RWPE2 (cell line): ENCODE data around the gene DPAGT1.

Source experiments
- ATAC-seq: fragments of 200-7000 bp; cut with Tn5 transposase; 3 replicates; pipeline ENCODE4 v1.9.1; 2021; ENCODE audit warnings: low read depth
- DNase-seq: peaks from one replicate; pipeline ENCODE4 v3.0.0-alpha.2; 2020; ENCODE audit warnings: low spot score
- H3K27ac ChIP-seq: fragments of 450-650 bp; 2 replicates; pipeline ENCODE4 v1.5.1; 2017; ENCODE audit warnings: mild to moderate bottlenecking; ENCODE audit not compliant: poor library complexity, severe bottlenecking
- H3K27me3 ChIP-seq: fragments of 250-450 bp; sonication (Bioruptor Pico); 2 replicates; pipeline ENCODE4 v1.5.1; 2021; ENCODE audit warnings: mild to moderate bottlenecking, moderate library complexity; ENCODE audit not compliant: insufficient read depth, poor library complexity, severe bottlenecking
- H3K36me3 ChIP-seq: fragments of 250-450 bp; sonication (Bioruptor Pico); 2 replicates; pipeline ENCODE4 v1.5.1; 2020; ENCODE audit warnings: low read depth, mild to moderate bottlenecking, moderate library complexity
- H3K4me1 ChIP-seq: fragments of 250-450 bp; sonication (Bioruptor Pico); 2 replicates; pipeline ENCODE4 v1.5.1; 2021; ENCODE audit warnings: mild to moderate bottlenecking, moderate library complexity; ENCODE audit not compliant: insufficient read depth, poor library complexity, severe bottlenecking
- H3K4me3 ChIP-seq: fragments of 250-450 bp; sonication (Bioruptor Pico); 2 replicates; pipeline ENCODE4 v1.5.1; 2021; ENCODE audit warnings: mild to moderate bottlenecking, moderate library complexity; ENCODE audit not compliant: severe bottlenecking
- H3K9me3 ChIP-seq: fragments of 250-450 bp; sonication (Bioruptor Pico); 2 replicates; pipeline ENCODE4 v1.5.1; 2021; ENCODE audit warnings: mild to moderate bottlenecking, moderate library complexity; ENCODE audit not compliant: severe bottlenecking
- CTCF ChIP-seq: fragments of 450-650 bp; IDR thresholded peaks from one replicate; pipeline ENCODE4 v1.5.1; 2017; ENCODE audit warnings: mild to moderate bottlenecking, moderate library complexity; ENCODE audit not compliant: poor library complexity, severe bottlenecking

DPAGT1 gene

GRCh38 chr11:119094816-119095065, 6.9 kb downstream of the DPAGT1 start:
- H3K27ac ChIP-seq = peak overlapping the region; percentile 77
- TF ChIP-seq CTCF = peak; percentile 73
- H3K27me3 ChIP-seq = no peaks in the 10 kb centered on the region
- H3K9me3 ChIP-seq = no peaks in the 10 kb centered on the region
- H3K4me1 ChIP-seq = no peaks in the 10 kb centered on the region
- peaks cover 53% of the 10 kb centered on the region for H3K36me3 ChIP-seq
- DNase-seq (no peak), ATAC-seq (peak; percentile 58)
- H3K4me3 ChIP-seq = peak overlapping the region; percentile 98

- peak overlapping the region; percentile 77 for H3K27ac ChIP-seq
- ATAC-seq = peak; percentile 10
- DNase-seq = no peak
- H3K4me3 ChIP-seq = peak overlapping the region; percentile 98
- H3K4me1 ChIP-seq = no peaks in the 10 kb centered on the region
- no peaks in the 10 kb centered on the region for H3K9me3 ChIP-seq
- no peak for TF ChIP-seq CTCF
- H3K27me3 ChIP-seq = no peaks in the 10 kb centered on the region
- H3K36me3 ChIP-seq = peaks cover 53% of the 10 kb centered on the region
Measured at GRCh38 chr11:119093942-119094815, 7.5 kb downstream of the DPAGT1 start.

- Histone ChIP-seq H3K27me3 (no peaks in the 10 kb centered on the region), H3K4me3 (peak overlapping the region; percentile 98), H3K36me3 (peaks cover 49% of the 10 kb centered on the region), H3K27ac (peak overlapping the region; percentile 77), H3K4me1 (no peaks in the 10 kb centered on the region), H3K9me3 (no peaks in the 10 kb centered on the region)
- TF ChIP-seq CTCF = no peak
- ATAC-seq (no peak), DNase-seq (no peak)
Measured at GRCh38 chr11:119092880-119093842, 8.5 kb downstream of the DPAGT1 start.

GRCh38 chr11:119091966-119092879, 9.4 kb downstream of the DPAGT1 start:
- no peak for TF ChIP-seq CTCF
- H3K36me3 ChIP-seq = peaks cover 40% of the 10 kb centered on the region
- no peaks in the 10 kb centered on the region for H3K9me3 ChIP-seq
- peak overlapping the region; percentile 77 for H3K27ac ChIP-seq
- peaks cover 6% of the 10 kb centered on the region for H3K4me1 ChIP-seq
- peak overlapping the region; percentile 98 for H3K4me3 ChIP-seq
- ATAC-seq (no peak), DNase-seq (no peak)
- no peaks in the 10 kb centered on the region for H3K27me3 ChIP-seq
